HG03159 (cell line): ENCODE results near the gene PRRG2.

ENCODE experiments used
- ATAC-seq: cut with Tn5 transposase; IDR thresholded peaks from one replicate; pipeline ENCODE4 v1.9.1; 2021; ENCODE audit warnings: mild to moderate bottlenecking, moderate library complexity; ENCODE audit not compliant: unreplicated experiment

The PRRG2 gene

DNA sequence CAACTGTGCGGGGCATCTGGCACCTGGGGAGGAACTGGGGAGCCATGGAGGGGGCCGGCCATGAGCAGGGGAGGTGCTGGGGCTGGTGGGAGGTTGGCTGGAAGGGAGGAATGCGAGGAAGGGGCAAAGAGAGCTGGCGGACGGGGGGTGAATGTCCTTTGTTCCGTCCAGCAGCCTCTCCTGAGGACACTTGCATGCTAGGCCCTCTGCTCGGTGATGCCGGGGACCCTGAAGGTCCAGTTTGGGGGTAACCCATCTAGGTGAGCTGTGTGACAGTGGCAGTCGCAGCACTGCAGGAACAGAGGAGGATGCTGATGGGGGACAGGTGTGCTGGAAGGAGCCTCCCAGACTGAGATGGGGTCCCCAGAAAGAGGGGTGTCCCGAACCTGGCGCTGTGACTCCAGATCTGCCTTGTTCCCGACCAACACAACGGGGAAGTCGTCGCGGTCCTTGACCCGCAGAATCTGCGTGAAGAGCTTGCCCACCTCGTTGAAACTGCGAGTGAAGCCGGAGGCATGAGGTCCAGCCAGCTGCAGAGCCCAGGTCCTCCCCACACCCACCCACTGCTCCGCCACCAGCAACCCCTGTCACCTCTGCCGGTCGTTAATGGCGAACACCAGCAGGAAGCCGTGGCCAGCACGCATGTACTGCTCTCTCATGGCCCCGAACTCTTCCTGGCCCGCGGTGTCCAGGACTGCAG is 55.3 kb downstream of the PRRG2 start:
- ATAC-seq, result no peak

DNA sequence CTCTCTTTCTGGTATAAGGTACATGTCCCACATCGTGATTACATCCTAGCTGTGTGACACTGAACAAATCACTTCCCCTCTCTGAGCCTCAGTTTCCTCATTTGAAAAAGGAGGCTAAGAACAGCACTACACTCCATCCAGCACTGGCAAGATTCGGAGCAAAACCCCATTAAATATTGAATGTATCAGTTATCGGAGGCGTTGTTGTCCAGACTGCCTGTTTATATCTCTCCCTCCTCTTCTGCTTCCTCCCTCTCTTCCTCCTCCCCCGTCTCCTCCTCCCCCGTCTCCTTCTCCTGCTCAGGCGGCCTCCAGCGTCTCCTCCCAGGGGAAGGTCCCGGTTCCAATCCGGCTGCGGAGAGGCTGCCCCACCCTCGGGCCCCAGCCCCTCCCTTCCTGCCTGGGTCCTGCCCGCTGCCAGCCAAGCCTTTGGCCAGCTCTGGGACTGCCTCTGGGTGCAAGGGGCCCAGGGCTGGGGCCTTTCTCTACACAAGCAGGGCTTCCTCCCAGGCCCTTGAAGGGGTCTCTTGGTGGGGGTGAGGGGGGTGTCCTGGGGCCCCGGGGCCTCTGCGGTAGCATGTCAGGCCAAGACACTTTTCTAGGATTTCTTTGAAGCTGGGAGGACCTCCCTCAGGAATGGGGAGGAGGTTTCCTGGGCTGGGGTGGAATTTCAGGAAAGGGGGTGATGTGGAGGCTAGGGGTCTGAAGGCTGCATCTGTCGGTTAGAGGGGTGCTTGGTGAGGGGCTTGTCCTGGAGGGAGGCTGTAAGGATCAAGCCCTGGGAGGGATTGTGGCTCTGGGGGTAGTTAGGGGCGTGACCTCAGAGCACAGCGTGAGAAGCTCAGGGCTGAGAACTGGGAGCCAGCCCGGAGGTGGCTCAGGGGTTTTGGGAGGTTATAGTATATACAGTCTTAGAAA is 57.0 kb downstream of the PRRG2 start:
- ATAC-seq, result no peak

DNA sequence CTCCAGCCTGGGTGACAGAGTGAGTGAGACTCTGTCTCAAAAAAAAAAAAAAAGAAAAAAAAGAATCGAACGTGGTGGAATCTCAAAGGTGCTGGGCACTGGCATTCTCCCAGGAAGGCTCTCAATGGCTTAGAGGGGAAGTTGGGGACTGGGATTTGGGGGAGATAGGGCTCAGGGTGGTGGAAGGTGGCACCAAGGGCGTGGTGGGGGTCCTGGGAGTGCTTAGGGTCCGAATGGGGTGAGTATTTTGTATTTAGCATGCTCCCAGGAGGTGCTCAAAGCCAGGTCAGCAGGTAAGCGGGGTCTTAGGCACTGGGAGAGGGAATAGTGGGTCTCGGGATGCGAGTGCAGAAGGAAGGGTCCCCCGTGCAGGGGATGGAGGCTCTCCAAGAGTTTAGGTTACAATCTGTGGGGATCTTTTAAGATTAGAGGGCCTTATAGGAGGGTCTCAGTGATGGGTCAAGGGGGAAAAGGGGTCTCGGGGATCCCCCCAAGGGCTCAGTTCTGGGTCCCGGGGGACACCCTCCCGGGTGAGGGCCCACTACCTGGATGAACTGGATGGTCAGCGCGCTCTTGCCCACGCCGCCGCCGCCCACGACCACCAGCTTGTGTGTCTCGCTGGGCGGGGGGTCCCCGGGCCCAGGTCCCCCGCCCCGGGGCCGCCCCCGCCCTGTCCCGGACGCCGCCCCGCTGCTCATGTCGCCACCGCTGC is 58.4 kb downstream of the PRRG2 start:
- no peak for ATAC-seq

- peak; percentile 53 for ATAC-seq
Measured at GRCh38 chr19:49640113-49640898, 59.2 kb downstream of the PRRG2 start, which contains the start of gene RRAS. Gene RRAS, minus strand, starts transcription at chr19:49640143. Its CDS starts 45 bp downstream, at chr19:49640098.
